ENCODE measurements around the gene PRKRA. TPM values are rescaled to one million over a fixed set of nuclear protein-coding genes. Genes with fewer than 3 reads are reported as not detected.

PRKRA gene
- total RNA-seq, 2 donors from 2014 or later, result 34.0 to 37.1 TPM

- TF ChIP-seq CTCF (IDR thresholded peaks at IDR 0.05), result no peak
These were observed 67.3 kb downstream of the PRKRA start for GRCh38 chr2:178383718-178384117.

More at GRCh38 chr2:178383718-178384117, 67.3 kb downstream of the PRKRA start:
- Histone ChIP-seq H3K9me3 (no peaks in the 10 kb centered on the region), H3K4me1 (no peaks in the 10 kb centered on the region), H3K27ac (no peak overlapping the region), H3K36me3 (no peaks in the 10 kb centered on the region), H3K9ac (ENCODE audit: low read depth in 2 of 2, low read length in 2 of 2) (no peak overlapping the region), H3K27me3 (no peaks in the 10 kb centered on the region), H3K4me3 (no peak overlapping the region)
- intact Hi-C loops (cut with DNase I), result no loop called here
- no peak for DNase-seq

Other genes starting within 250 kb of the PRKRA start
- 1 to 10 TPM in 1 of 2 donors, under 1 TPM in 1; 0.96 to 1.8 TPM for gene PJVK, start 203 bp upstream of the PRKRA start, total RNA-seq
- 1 to 10 TPM; 2.6 to 3.9 TPM for gene FKBP7, start 27.4 kb upstream of the PRKRA start, total RNA-seq
- gene PLEKHA3, start 29.3 kb upstream of the PRKRA start, total RNA-seq, result 10 to 100 TPM; 19.3 to 26.1 TPM